ENCODE measurements around the gene PCGF3.

Gene PCGF3

GRCh38 chr4:733631-733980, 28.0 kb downstream of the PCGF3 start:
- Histone ChIP-seq H3K27ac (ENCODE audit: extremely low read depth, low read depth, low read length) (no peak overlapping the region), H3K4me1 (ENCODE audit: control insufficient read depth, insufficient read depth, low read length) (no peaks in the 10 kb centered on the region), H3K9me3 (ENCODE audit: control insufficient read depth, insufficient read depth, low read depth, low read length) (no peaks in the 10 kb centered on the region), H3K36me3 (ENCODE audit: control insufficient read depth in 2 of 2, insufficient read depth in 1 of 2, low read length in 2 of 2) (peaks cover 0 to 69% of the 10 kb centered on the region in 2 experiments; a peak in 2 of 3 replicates), H3K4me3 (ENCODE audit: low read depth, low read length) (no peak overlapping the region)
- ChIA-PET POLR2A (no interaction called here), CTCF (no interaction called here)
- TF ChIP-seq ZFP37 (tag by site-specific recombination; IDR thresholded peaks at IDR 0.05) (no peak), KLF7 (tag by site-specific recombination; IDR thresholded peaks at IDR 0.05; ENCODE audit: borderline replicate concordance) (no peak), ZNF157 (tag by site-specific recombination; IDR thresholded peaks at IDR 0.05) (no peak), ZNF366 (tag by site-specific recombination; conservative IDR thresholded peaks at IDR 0.05) (no peak), ZBTB17 (tag by site-specific recombination; IDR thresholded peaks at IDR 0.05) (no peak), GLIS2 (tag by site-specific recombination; IDR thresholded peaks at IDR 0.05) (no peak), ZNF24 (tag by site-specific recombination; IDR thresholded peaks at IDR 0.05) (no peak), ZNF362 (tag by site-specific recombination; IDR thresholded peaks at IDR 0.05) (no peak)

- Histone ChIP-seq H3K4me3 (ENCODE audit: low read depth, low read length) (no peak overlapping the region), H3K36me3 (ENCODE audit: control insufficient read depth in 2 of 2, insufficient read depth in 1 of 2, low read length in 2 of 2) (peaks cover 0 to 72% of the 10 kb centered on the region in 2 experiments; a peak in 2 of 3 replicates), H3K9me3 (ENCODE audit: control insufficient read depth, insufficient read depth, low read depth, low read length) (no peaks in the 10 kb centered on the region), H3K27ac (ENCODE audit: extremely low read depth, low read depth, low read length) (no peak overlapping the region), H3K4me1 (ENCODE audit: control insufficient read depth, insufficient read depth, low read length) (no peaks in the 10 kb centered on the region)
- TF ChIP-seq ZNF670 (tag by site-specific recombination; IDR thresholded peaks at IDR 0.05; ENCODE audit: low read depth) (no peak), ZNF239 (tag by site-specific recombination; IDR thresholded peaks at IDR 0.05) (no peak), ZNF600 (tag by site-specific recombination; IDR thresholded peaks at IDR 0.05) (no peak), ZNF112 (tag by site-specific recombination; IDR thresholded peaks at IDR 0.05) (no peak), ZNF596 (tag by site-specific recombination; IDR thresholded peaks at IDR 0.05) (no peak), ZNF837 (tag by site-specific recombination; IDR thresholded peaks at IDR 0.05) (no peak), ZBTB17 (tag by site-specific recombination; IDR thresholded peaks at IDR 0.05) (no peak), ZNF501 (tag by site-specific recombination; IDR thresholded peaks at IDR 0.05) (no peak)
- TF ChIP-seq, protein P1, sequence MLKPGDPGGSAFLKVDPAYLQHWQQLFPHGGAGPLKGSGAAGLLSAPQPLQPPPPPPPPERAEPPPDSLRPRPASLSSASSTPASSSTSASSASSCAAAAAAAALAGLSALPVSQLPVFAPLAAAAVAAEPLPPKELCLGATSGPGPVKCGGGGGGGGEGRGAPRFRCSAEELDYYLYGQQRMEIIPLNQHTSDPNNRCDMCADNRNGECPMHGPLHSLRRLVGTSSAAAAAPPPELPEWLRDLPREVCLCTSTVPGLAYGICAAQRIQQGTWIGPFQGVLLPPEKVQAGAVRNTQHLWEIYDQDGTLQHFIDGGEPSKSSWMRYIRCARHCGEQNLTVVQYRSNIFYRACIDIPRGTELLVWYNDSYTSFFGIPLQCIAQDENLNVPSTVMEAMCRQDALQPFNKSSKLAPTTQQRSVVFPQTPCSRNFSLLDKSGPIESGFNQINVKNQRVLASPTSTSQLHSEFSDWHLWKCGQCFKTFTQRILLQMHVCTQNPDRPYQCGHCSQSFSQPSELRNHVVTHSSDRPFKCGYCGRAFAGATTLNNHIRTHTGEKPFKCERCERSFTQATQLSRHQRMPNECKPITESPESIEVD (tag by site-specific recombination; IDR thresholded peaks at IDR 0.05) = no peak
- ChIA-PET CTCF (no interaction called here), POLR2A (no interaction called here)
These were observed 28.4 kb downstream of the PCGF3 start for GRCh38 chr4:734075-734474.

DNA sequence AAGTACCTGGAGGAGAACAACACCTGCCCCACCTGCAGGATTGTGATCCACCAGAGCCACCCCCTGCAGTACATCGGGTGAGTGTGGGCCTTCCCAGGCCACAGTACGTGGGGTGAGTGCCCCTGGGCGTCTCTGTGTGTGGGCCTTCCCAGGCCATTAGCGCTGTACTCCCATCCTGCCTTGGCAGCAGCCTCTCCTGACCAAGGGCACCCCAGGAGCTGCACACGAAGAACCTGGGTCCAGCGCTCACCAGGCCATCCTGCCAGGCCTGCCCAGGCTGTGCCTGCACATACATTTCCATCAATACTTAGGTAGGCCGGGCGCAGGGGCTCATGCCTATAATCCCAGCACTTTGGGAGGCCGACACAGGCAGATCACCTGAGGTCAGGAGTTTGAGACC, 29.3 kb downstream of the PCGF3 start:
- CTCF ChIA-PET = no interaction called here
- POLR2A ChIA-PET = no interaction called here
- Histone ChIP-seq H3K36me3 (ENCODE audit: control insufficient read depth in 2 of 2, insufficient read depth in 1 of 2, low read length in 2 of 2) (peaks cover 0 to 81% of the 10 kb centered on the region in 2 experiments; a peak in 2 of 3 replicates), H3K4me1 (ENCODE audit: control insufficient read depth, insufficient read depth, low read length) (no peaks in the 10 kb centered on the region), H3K9me3 (ENCODE audit: control insufficient read depth, insufficient read depth, low read depth, low read length) (no peaks in the 10 kb centered on the region), H3K4me3 (ENCODE audit: low read depth, low read length) (no peak overlapping the region), H3K27ac (ENCODE audit: extremely low read depth, low read depth, low read length) (no peak overlapping the region)
- TF ChIP-seq REST (tag by site-specific recombination; IDR thresholded peaks at IDR 0.05) (no peak), ZNF157 (tag by site-specific recombination; IDR thresholded peaks at IDR 0.05) (no peak), ZNF10 (tag by site-specific recombination; IDR thresholded peaks at IDR 0.05) (no peak), ZFP69B (tag by site-specific recombination; IDR thresholded peaks at IDR 0.05) (no peak), ZNF391 (tag by site-specific recombination; IDR thresholded peaks at IDR 0.05; ENCODE audit: borderline replicate concordance, low read depth) (no peak), ZNF654 (tag by site-specific recombination; IDR thresholded peaks at IDR 0.05; ENCODE audit: low read depth) (no peak), ZNF785 (tag by site-specific recombination; IDR thresholded peaks at IDR 0.05) (no peak), ZFHX2 (tag by site-specific recombination; conservative IDR thresholded peaks at IDR 0.05) (no peak)
- TF ChIP-seq, protein P2, sequence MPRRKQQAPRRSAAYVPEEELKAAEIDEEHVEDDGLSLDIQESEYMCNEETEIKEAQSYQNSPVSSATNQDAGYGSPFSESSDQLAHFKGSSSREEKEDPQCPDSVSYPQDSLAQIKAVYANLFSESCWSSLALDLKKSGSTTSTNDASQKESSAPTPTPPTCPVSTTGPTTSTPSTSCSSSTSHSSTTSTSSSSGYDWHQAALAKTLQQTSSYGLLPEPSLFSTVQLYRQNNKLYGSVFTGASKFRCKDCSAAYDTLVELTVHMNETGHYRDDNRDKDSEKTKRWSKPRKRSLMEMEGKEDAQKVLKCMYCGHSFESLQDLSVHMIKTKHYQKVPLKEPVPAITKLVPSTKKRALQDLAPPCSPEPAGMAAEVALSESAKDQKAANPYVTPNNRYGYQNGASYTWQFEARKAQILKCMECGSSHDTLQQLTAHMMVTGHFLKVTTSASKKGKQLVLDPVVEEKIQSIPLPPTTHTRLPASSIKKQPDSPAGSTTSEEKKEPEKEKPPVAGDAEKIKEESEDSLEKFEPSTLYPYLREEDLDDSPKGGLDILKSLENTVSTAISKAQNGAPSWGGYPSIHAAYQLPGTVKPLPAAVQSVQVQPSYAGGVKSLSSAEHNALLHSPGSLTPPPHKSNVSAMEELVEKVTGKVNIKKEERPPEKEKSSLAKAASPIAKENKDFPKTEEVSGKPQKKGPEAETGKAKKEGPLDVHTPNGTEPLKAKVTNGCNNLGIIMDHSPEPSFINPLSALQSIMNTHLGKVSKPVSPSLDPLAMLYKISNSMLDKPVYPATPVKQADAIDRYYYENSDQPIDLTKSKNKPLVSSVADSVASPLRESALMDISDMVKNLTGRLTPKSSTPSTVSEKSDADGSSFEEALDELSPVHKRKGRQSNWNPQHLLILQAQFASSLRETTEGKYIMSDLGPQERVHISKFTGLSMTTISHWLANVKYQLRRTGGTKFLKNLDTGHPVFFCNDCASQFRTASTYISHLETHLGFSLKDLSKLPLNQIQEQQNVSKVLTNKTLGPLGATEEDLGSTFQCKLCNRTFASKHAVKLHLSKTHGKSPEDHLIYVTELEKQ (tag by site-specific recombination; IDR thresholded peaks at IDR 0.05; ENCODE audit: borderline replicate concordance) = no peak
